ENCODE measurements around the gene CD37.

GRCh38 chr19:49356382-49356781 lies 21.2 kb downstream of the CD37 start:
- TF ChIP-seq CTCF (IDR thresholded peaks at IDR 0.05): no peak
- no peak for TF ChIP-seq POLR2A (IDR thresholded peaks at IDR 0.05)
